Measurements from ENCODE around the gene PLEKHA8. TPM values are rescaled to one million over a fixed set of nuclear protein-coding genes. Genes with fewer than 3 reads are reported as not detected.

PLEKHA8 gene
- total RNA-seq, 4 donors from 2014 or later: 6.6 to 16.4 (median 13.1) TPM

DNA sequence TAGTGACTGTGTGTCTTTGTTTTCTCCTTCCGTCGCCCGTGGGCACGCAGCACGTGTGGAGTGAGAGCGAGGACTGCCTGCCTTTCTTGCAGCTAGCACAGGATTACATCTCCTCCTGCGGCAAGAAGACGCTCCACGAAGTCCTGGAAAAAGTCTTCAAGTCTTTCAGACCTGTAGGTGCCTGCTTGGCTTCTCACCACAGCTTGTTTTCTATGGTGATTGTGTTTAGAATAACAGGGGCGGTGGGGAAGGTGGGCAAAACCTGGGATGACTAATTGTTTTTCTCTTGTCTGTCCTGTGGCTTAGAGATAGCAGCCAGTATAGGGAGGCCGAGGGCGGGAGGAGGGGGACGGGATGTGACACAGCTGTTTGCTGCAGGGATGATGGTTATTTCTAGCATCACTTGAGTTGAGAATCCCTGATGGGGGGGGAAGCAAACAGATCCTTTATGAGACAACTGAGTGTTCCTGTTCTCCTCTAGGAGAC lies 118.0 kb downstream of the PLEKHA8 start:
- H3K4me1 ChIP-seq: peaks cover 0 to 37% (median 20%) of the 10 kb centered on the region in 4 donors
- no peak overlapping the region for H3K27ac ChIP-seq
- intact Hi-C loops (cut with DNase I; ENCODE audit: low total_unique reads) (no loop called here), in situ Hi-C loops (cut with MboI; ENCODE audit: low pct_ligation_motif_present in 1 of 4, low pct_unique_long_range_greater_than_20kb in 1 of 4, low sequenced_read_pairs in 3 of 4) (no loop called here)
- no peaks in the 10 kb centered on the region for H3K27me3 ChIP-seq
- TF ChIP-seq POLR2AphosphoS5 (IDR thresholded peaks at IDR 0.05) (no peak), POLR2A (IDR thresholded peaks at IDR 0.05) (no peak), EP300 (IDR thresholded peaks at IDR 0.05; ENCODE audit: low read depth) (no peak)
- TF ChIP-seq, protein P1, sequence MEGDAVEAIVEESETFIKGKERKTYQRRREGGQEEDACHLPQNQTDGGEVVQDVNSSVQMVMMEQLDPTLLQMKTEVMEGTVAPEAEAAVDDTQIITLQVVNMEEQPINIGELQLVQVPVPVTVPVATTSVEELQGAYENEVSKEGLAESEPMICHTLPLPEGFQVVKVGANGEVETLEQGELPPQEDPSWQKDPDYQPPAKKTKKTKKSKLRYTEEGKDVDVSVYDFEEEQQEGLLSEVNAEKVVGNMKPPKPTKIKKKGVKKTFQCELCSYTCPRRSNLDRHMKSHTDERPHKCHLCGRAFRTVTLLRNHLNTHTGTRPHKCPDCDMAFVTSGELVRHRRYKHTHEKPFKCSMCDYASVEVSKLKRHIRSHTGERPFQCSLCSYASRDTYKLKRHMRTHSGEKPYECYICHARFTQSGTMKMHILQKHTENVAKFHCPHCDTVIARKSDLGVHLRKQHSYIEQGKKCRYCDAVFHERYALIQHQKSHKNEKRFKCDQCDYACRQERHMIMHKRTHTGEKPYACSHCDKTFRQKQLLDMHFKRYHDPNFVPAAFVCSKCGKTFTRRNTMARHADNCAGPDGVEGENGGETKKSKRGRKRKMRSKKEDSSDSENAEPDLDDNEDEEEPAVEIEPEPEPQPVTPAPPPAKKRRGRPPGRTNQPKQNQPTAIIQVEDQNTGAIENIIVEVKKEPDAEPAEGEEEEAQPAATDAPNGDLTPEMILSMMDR (IDR thresholded peaks at IDR 0.05): no peak
- 79 to 91% methylated on average over 8 to 13 of the region's 13 CpGs for WGBS, 2 donors (ENCODE audit: low coverage in 1 of 2)
- no peak for DNase-seq
- no peak overlapping the region for H3K4me3 ChIP-seq
- no peaks in the 10 kb centered on the region for H3K9me3 ChIP-seq
- no peaks in the 10 kb centered on the region for H3K36me3 ChIP-seq

DNA sequence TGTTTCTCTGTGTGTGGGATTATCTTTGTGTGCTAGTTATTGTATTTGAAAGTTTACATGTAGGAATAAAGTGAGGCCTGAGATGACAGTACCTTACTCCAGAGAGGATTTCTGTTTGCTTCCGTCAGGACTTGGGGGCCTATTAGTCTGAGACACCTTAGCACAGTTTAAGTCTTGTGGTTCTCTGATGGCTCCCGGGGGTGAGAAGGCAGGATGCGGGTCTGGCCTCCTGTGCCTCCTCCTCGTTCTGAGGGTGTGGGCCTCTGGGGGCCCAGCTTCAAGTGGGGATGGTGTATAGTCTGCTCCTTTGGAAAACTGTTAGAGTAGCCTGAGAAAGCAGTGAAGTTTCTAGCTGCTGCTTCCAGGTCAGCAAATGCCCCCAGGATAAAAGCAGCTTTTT lies 119.0 kb downstream of the PLEKHA8 start:
- Histone ChIP-seq H3K4me3 (no peak overlapping the region), H3K27me3 (no peaks in the 10 kb centered on the region), H3K27ac (no peak overlapping the region), H3K36me3 (no peaks in the 10 kb centered on the region), H3K9me3 (no peaks in the 10 kb centered on the region), H3K4me1 (peaks cover 0 to 30% (median 20%) of the 10 kb centered on the region in 4 donors)
- WGBS, 2 donors (ENCODE audit: low coverage in 1 of 2): 58 to 82% methylated on average over 2 to 4 of the region's 4 CpGs
- no peak for TF ChIP-seq POLR2AphosphoS5 (IDR thresholded peaks at IDR 0.05)
- TF ChIP-seq, protein P1 (IDR thresholded peaks at IDR 0.05): no peak
- TF ChIP-seq POLR2A (IDR thresholded peaks at IDR 0.05): no peak
- TF ChIP-seq EP300 (IDR thresholded peaks at IDR 0.05; ENCODE audit: low read depth): no peak
- intact Hi-C loops (cut with DNase I; ENCODE audit: low total_unique reads): no loop called here
- DNase-seq: no peak
- in situ Hi-C loops (cut with MboI; ENCODE audit: low pct_ligation_motif_present in 1 of 4, low pct_unique_long_range_greater_than_20kb in 1 of 4, low sequenced_read_pairs in 3 of 4): no loop called here

DNA sequence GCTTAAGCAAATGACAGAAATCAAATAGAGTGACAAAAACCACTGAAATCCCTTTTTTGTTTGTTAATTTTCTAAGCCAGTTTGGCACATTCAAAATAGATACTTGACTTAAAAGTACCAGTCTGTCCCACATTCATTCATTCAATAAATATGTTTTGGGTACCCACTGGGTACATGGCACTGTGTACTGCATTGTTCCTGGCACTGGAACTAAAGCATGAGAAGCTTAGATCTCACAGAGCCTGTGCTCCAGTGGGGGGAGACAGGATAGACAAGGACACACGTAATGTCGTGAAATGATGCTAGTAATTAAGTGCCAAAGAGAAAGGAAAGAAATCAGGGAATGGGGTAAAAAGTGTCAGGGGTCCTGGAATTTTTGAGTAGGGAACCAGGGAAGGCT lies 119.6 kb downstream of the PLEKHA8 start:
- DNase-seq: no peak
- Histone ChIP-seq H3K27me3 (no peaks in the 10 kb centered on the region), H3K9me3 (no peaks in the 10 kb centered on the region), H3K27ac (no peak overlapping the region), H3K36me3 (no peaks in the 10 kb centered on the region), H3K4me1 (peaks cover 0 to 24% (median 14%) of the 10 kb centered on the region in 4 donors), H3K4me3 (no peak overlapping the region)
- 75% methylated on average over 2 of the region's 2 CpGs; no CpG with 5 or more reads in 1 of the 2 donors for WGBS, 2 donors (ENCODE audit: low coverage in 1 of 2)
- intact Hi-C loops (cut with DNase I; ENCODE audit: low total_unique reads) (no loop called here), in situ Hi-C loops (cut with MboI; ENCODE audit: low pct_ligation_motif_present in 1 of 4, low pct_unique_long_range_greater_than_20kb in 1 of 4, low sequenced_read_pairs in 3 of 4) (no loop called here)
- no peak for TF ChIP-seq POLR2A (IDR thresholded peaks at IDR 0.05)
- TF ChIP-seq EP300 (IDR thresholded peaks at IDR 0.05; ENCODE audit: low read depth): no peak
- TF ChIP-seq, protein P1 (IDR thresholded peaks at IDR 0.05): no peak
- no peak for TF ChIP-seq POLR2AphosphoS5 (IDR thresholded peaks at IDR 0.05)

DNA sequence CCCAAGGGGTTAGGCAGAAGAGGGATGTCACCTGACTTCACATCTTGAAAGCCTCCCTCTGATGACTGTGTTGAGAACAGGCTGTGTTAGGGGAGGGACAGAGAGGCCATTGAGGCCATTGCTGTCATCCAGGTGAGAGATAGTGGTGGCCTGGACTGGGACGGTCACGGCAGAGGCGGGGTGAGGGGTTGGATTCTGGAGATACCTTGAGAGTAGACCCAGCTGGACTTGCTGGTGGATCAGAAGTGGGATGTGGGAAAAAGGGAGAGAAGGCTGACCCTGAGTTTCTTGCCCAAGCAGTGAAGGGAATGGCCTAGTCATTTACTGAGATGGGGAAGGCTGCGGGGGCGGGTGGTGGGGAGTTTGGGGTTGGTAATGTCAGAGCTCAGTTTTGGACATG lies 120.2 kb downstream of the PLEKHA8 start:
- TF ChIP-seq POLR2A (IDR thresholded peaks at IDR 0.05) (no peak), EP300 (IDR thresholded peaks at IDR 0.05; ENCODE audit: low read depth) (no peak), POLR2AphosphoS5 (IDR thresholded peaks at IDR 0.05) (no peak)
- TF ChIP-seq, protein P1 (IDR thresholded peaks at IDR 0.05): no peak
- in situ Hi-C loops (cut with MboI; ENCODE audit: low pct_ligation_motif_present in 1 of 4, low pct_unique_long_range_greater_than_20kb in 1 of 4, low sequenced_read_pairs in 3 of 4) (no loop called here), intact Hi-C loops (cut with DNase I; ENCODE audit: low total_unique reads) (no loop called here)
- no peaks in the 10 kb centered on the region for H3K9me3 ChIP-seq
- 97 to 100% methylated on average over 1 to 5 of the region's 5 CpGs for WGBS, 2 donors (ENCODE audit: low coverage in 1 of 2)
- no peaks in the 10 kb centered on the region for H3K27me3 ChIP-seq
- no peaks in the 10 kb centered on the region for H3K36me3 ChIP-seq
- no peak for DNase-seq
- H3K4me1 ChIP-seq: peaks cover 0 to 18% (median 8%) of the 10 kb centered on the region in 4 donors
- H3K27ac ChIP-seq: no peak overlapping the region
- H3K4me3 ChIP-seq: no peak overlapping the region

Data from transverse colon (tissue), 4 donors.